ENCODE data around the gene AREG. TPM values are rescaled to one million over a fixed set of nuclear protein-coding genes. Genes with fewer than 3 reads are reported as not detected.

AREG gene
- total RNA-seq, 4 donors from 2014 or later, result 10.5 to 27.2 (median 11.1) TPM

DNA sequence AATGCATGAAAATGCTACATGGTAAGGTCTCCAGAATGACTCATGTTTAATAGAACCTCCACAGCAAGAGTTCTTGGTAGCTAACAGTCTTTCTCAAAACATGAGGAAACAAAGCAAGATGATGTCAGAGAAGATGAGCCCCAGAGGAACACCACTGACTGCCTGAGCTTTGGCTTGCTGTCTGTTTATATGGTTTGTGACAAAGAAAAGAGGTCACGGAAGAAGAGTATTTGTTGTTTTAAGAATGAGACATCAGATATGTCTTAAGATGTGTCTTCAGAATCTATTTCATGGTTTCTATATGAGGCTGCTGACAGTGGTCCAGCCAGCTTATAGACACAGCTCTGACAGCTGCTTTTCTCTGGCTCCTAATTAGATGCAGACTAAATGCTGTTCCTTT lies 18.8 kb upstream of the AREG start:
- no peak for TF ChIP-seq POLR2A (IDR thresholded peaks at IDR 0.05)
- TF ChIP-seq, protein P1, sequence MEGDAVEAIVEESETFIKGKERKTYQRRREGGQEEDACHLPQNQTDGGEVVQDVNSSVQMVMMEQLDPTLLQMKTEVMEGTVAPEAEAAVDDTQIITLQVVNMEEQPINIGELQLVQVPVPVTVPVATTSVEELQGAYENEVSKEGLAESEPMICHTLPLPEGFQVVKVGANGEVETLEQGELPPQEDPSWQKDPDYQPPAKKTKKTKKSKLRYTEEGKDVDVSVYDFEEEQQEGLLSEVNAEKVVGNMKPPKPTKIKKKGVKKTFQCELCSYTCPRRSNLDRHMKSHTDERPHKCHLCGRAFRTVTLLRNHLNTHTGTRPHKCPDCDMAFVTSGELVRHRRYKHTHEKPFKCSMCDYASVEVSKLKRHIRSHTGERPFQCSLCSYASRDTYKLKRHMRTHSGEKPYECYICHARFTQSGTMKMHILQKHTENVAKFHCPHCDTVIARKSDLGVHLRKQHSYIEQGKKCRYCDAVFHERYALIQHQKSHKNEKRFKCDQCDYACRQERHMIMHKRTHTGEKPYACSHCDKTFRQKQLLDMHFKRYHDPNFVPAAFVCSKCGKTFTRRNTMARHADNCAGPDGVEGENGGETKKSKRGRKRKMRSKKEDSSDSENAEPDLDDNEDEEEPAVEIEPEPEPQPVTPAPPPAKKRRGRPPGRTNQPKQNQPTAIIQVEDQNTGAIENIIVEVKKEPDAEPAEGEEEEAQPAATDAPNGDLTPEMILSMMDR (IDR thresholded peaks at IDR 0.05), result no peak
- H3K4me1 ChIP-seq, result peaks cover 0 to 13% (median 0%) of the 10 kb centered on the region in 4 donors

DNA sequence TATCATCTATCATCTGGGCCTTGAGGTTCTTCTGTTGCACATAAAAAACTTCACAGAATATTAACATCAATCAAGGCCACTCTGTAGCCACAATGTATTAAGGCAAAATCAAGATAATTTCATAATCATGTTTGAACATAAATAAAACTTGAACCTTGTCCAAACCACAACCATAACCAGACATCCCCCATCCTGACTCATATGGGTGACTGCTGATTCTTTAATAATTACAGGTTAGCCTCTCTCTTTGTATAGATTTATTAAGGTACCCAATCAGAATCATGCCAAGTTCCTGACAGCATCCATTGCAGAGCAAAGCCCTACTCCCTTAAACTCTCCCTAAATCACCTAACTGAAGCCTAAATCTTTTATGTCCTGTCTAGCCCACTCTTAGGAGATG lies 16.7 kb upstream of the AREG start:
- no peak for DNase-seq
- Histone ChIP-seq H3K4me1 (peaks cover 0 to 3% (median 0%) of the 10 kb centered on the region in 4 donors), H3K4me3 (no peak overlapping the region), H3K27ac (no peak overlapping the region), H3K9me3 (no peaks in the 10 kb centered on the region), H3K27me3 (no peaks in the 10 kb centered on the region), H3K36me3 (no peaks in the 10 kb centered on the region)
- TF ChIP-seq, protein P1 (IDR thresholded peaks at IDR 0.05), result no peak
- no peak for TF ChIP-seq POLR2A (IDR thresholded peaks at IDR 0.05)

More for the DNA sequence above, 18.8 kb upstream of the AREG start:
- no peaks in the 10 kb centered on the region for H3K9me3 ChIP-seq
- H3K27me3 ChIP-seq, result no peaks in the 10 kb centered on the region
- no peak overlapping the region for H3K4me3 ChIP-seq
- no peak overlapping the region for H3K27ac ChIP-seq
- no peak for DNase-seq
- no peaks in the 10 kb centered on the region for H3K36me3 ChIP-seq

DNA sequence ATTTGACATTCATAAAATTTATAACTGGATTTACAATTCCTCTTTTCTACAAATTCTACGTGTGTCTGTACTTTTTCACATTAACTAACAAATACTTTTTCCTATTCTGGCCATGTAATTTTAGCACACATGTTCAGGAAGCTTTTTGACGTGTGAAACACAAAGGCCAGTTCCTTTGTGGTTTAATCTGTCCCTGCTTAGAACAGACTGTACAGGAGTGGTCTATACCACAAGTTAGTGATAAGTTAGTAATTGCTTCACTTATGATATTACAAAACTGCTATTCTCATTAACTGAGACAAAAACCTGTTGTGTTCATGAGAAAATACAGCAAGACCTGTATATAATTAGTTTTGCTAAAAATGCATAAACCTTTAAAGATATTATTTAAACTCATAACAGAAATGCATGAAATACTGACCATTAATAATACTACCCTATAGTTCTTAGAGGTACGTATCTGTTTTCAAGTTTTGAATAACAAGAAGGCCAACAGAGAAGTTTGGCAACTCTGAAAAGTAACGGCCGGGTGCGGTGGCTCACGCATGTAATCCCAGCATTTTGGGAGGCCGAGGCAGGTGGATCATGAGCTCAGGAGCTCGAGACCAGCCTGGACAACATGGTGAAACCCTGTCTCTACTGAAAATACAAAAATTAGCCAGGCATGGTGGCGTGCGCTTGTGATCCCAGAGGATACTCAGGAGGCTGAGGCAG lies 13.7 kb upstream of the AREG start:
- Histone ChIP-seq H3K9me3 (no peaks in the 10 kb centered on the region), H3K4me3 (no peak overlapping the region), H3K27ac (no peak overlapping the region), H3K27me3 (no peaks in the 10 kb centered on the region), H3K4me1 (no peaks in the 10 kb centered on the region), H3K36me3 (no peaks in the 10 kb centered on the region)
- no peak for DNase-seq
- TF ChIP-seq POLR2A (IDR thresholded peaks at IDR 0.05), result no peak
- TF ChIP-seq, protein P1 (IDR thresholded peaks at IDR 0.05), result no peak

DNA sequence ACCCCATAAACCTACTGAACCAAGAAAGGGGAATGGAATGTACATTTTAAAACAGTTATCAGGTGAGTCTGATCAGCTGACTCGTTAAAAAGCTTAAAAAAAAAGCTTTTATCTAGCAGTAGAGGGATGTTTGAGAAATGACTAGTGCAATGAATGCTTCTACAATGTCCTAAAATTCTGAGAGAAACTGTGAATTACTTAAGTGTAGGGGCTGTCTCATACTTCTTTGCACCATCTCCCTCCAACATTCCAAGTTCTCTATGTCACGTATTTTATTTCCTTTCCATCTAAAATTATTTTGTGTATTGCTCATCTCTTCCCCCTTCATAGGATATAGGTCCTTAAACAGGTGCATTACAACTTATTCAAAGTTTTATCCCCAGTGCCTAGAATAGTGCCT lies 11.9 kb upstream of the AREG start:
- H3K4me3 ChIP-seq, result no peak overlapping the region
- no peaks in the 10 kb centered on the region for H3K4me1 ChIP-seq
- H3K36me3 ChIP-seq, result no peaks in the 10 kb centered on the region
- TF ChIP-seq POLR2A (IDR thresholded peaks at IDR 0.05), result no peak
- TF ChIP-seq, protein P1 (IDR thresholded peaks at IDR 0.05), result no peak
- H3K9me3 ChIP-seq, result no peaks in the 10 kb centered on the region
- H3K27ac ChIP-seq, result no peak overlapping the region
- no peaks in the 10 kb centered on the region for H3K27me3 ChIP-seq
- no peak for DNase-seq

DNA sequence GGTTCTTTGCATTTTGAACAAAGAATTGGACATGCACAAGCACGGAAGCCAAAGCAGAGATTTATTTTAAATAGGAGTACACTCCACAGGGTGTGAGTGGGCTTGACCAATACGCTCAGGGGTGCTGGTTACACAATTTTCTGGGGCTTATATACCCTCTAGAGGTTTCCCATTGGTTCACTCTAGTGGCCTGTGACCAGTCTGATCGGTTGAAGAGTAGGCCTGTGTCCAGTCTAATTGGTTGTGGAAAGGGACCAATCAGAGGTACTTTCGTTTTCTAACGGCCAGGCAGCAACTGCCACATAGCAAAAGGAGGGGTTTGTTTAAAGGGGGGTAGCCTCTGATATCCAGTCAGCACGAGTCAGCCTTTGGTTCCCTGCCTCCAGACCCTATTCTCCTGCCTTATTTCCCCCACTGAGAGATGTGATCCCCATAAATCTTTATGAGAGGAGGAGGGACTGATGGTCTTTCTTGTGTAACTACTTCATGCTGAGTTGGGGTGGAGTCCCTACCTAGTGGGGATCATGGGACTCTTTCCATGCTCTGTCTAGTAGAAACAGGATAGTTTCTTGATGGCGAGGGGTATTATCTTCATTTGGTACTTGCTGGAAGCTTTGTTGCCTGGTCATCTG lies 11.3 kb upstream of the AREG start:
- Histone ChIP-seq H3K4me1 (no peaks in the 10 kb centered on the region), H3K36me3 (no peaks in the 10 kb centered on the region), H3K27ac (no peak overlapping the region), H3K27me3 (no peaks in the 10 kb centered on the region), H3K4me3 (no peak overlapping the region), H3K9me3 (no peaks in the 10 kb centered on the region)
- no peak for DNase-seq
- TF ChIP-seq, protein P1 (IDR thresholded peaks at IDR 0.05), result no peak
- no peak for TF ChIP-seq POLR2A (IDR thresholded peaks at IDR 0.05)
